Measurements from ENCODE around the gene NRTN. TPM values are rescaled to one million over a fixed set of nuclear protein-coding genes. Genes with fewer than 3 reads are reported as not detected.

Gene NRTN
- total and polyA plus RNA-seq, 2 of the 13 experiments (the other 11 are each of a cell fraction or from before 2014, with no cell fraction given): 4.1 to 5.3 TPM

DNA sequence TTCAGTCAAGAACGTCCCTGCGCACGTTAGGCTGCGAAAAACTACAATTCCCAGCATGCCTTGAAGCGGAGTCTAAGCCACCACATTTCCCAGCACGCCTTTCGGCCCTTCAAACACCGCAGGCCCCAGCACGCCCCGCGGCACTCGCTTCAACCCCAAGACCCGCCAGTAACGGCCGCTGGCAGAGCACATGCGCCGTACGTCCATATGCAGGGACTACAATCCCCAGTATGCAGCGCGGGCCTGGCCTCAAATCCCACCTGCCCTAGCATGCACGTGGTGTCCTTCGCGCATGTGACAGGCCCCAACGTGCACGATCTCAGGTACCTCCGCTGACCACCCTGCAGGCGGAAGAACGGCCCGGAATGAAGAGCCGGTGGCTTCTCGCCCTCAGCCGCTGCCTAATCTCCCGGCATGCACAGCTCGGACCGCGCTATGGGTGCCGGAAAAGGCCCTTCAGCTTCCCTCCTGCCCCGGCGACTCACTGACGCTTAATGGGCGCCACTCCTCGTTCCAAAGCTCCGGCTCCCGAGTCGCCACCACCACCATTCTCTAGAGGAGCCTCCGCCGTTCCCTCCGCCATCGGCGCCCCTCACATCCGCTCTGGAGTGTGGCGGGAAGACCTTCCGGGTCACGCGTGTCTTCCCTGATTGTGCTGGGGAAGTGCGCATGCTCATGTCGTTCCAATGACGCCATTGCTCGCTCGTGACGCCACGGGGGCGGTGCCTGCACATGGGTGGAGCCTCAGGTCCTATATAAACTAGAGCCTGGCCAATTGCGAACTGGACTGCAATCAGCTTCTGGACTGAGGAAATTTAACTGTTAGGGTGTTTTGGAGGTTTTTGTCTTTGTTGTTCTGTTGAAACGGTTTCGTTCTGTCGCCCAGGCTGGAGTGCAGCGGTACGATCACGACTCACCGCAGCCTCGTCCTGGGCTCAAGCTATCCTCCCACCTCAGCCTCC is 14.0 kb upstream of the NRTN start, which contains the start of gene DUS3L (continued):
- TF ChIP-seq, protein P1, sequence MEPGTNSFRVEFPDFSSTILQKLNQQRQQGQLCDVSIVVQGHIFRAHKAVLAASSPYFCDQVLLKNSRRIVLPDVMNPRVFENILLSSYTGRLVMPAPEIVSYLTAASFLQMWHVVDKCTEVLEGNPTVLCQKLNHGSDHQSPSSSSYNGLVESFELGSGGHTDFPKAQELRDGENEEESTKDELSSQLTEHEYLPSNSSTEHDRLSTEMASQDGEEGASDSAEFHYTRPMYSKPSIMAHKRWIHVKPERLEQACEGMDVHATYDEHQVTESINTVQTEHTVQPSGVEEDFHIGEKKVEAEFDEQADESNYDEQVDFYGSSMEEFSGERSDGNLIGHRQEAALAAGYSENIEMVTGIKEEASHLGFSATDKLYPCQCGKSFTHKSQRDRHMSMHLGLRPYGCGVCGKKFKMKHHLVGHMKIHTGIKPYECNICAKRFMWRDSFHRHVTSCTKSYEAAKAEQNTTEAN (CRISPR knock-in tag; conservative IDR thresholded peaks at IDR 0.05): no peak
- TF ChIP-seq, protein P2, sequence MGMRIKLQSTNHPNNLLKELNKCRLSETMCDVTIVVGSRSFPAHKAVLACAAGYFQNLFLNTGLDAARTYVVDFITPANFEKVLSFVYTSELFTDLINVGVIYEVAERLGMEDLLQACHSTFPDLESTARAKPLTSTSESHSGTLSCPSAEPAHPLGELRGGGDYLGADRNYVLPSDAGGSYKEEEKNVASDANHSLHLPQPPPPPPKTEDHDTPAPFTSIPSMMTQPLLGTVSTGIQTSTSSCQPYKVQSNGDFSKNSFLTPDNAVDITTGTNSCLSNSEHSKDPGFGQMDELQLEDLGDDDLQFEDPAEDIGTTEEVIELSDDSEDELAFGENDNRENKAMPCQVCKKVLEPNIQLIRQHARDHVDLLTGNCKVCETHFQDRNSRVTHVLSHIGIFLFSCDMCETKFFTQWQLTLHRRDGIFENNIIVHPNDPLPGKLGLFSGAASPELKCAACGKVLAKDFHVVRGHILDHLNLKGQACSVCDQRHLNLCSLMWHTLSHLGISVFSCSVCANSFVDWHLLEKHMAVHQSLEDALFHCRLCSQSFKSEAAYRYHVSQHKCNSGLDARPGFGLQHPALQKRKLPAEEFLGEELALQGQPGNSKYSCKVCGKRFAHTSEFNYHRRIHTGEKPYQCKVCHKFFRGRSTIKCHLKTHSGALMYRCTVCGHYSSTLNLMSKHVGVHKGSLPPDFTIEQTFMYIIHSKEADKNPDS (CRISPR knock-in tag; IDR thresholded peaks at IDR 0.05): 0 out of 2 replicates have a peak, but pooled peaks have one; percentile 51
- TF ChIP-seq FOSL2 (CRISPR knock-in tag; IDR thresholded peaks at IDR 0.05) (peak; percentile 31; the same call in 1 of the 2 replicates), MEIS1 (CRISPR knock-in tag; IDR thresholded peaks at IDR 0.05; ENCODE audit: borderline replicate concordance) (peak; percentile 89; the same call in 1 of the 2 replicates), EED (CRISPR knock-in tag; IDR thresholded peaks at IDR 0.05) (peak; percentile 46; the same call in 1 of the 2 replicates), SMYD3 (CRISPR knock-in tag; IDR thresholded peaks at IDR 0.05) (peak; percentile 90; the same call in 1 of the 2 replicates), MTA3 (CRISPR knock-in tag; IDR thresholded peaks at IDR 0.05) (no peak), CCDC6 (CRISPR knock-in tag; IDR thresholded peaks at IDR 0.05) (no peak; the same call in 1 of the 2 replicates), TP53 (CRISPR knock-in tag; conservative IDR thresholded peaks at IDR 0.05) (peak; percentile 28; the same call in 1 of the 2 replicates), NFRKB (IDR thresholded peaks at IDR 0.05) (no peak), GATAD1 (CRISPR knock-in tag; IDR thresholded peaks at IDR 0.05) (peak; percentile 86), MATR3 (CRISPR knock-in tag; IDR thresholded peaks at IDR 0.05) (no peak), ZSCAN20 (CRISPR knock-in tag; IDR thresholded peaks at IDR 0.05; ENCODE audit: borderline replicate concordance) (no peak), PRPF4 (IDR thresholded peaks at IDR 0.05; ENCODE audit: low read depth, low read length, poor library complexity, severe bottlenecking) (peak; percentile 48), ZFYVE20 (CRISPR knock-in tag; IDR thresholded peaks at IDR 0.05; ENCODE audit: borderline replicate concordance, low read depth) (0 out of 2 replicates have a peak, but pooled peaks have one; percentile 63)
- TF ChIP-seq, protein P3, sequence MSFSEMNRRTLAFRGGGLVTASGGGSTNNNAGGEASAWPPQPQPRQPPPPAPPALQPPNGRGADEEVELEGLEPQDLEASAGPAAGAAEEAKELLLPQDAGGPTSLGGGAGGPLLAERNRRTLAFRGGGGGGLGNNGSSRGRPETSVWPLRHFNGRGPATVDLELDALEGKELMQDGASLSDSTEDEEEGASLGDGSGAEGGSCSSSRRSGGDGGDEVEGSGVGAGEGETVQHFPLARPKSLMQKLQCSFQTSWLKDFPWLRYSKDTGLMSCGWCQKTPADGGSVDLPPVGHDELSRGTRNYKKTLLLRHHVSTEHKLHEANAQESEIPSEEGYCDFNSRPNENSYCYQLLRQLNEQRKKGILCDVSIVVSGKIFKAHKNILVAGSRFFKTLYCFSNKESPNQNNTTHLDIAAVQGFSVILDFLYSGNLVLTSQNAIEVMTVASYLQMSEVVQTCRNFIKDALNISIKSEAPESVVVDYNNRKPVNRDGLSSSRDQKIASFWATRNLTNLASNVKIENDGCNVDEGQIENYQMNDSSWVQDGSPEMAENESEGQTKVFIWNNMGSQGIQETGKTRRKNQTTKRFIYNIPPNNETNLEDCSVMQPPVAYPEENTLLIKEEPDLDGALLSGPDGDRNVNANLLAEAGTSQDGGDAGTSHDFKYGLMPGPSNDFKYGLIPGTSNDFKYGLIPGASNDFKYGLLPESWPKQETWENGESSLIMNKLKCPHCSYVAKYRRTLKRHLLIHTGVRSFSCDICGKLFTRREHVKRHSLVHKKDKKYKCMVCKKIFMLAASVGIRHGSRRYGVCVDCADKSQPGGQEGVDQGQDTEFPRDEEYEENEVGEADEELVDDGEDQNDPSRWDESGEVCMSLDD (CRISPR knock-in tag; IDR thresholded peaks at IDR 0.05; ENCODE audit: borderline replicate concordance): no peak
- TF ChIP-seq, protein P4, sequence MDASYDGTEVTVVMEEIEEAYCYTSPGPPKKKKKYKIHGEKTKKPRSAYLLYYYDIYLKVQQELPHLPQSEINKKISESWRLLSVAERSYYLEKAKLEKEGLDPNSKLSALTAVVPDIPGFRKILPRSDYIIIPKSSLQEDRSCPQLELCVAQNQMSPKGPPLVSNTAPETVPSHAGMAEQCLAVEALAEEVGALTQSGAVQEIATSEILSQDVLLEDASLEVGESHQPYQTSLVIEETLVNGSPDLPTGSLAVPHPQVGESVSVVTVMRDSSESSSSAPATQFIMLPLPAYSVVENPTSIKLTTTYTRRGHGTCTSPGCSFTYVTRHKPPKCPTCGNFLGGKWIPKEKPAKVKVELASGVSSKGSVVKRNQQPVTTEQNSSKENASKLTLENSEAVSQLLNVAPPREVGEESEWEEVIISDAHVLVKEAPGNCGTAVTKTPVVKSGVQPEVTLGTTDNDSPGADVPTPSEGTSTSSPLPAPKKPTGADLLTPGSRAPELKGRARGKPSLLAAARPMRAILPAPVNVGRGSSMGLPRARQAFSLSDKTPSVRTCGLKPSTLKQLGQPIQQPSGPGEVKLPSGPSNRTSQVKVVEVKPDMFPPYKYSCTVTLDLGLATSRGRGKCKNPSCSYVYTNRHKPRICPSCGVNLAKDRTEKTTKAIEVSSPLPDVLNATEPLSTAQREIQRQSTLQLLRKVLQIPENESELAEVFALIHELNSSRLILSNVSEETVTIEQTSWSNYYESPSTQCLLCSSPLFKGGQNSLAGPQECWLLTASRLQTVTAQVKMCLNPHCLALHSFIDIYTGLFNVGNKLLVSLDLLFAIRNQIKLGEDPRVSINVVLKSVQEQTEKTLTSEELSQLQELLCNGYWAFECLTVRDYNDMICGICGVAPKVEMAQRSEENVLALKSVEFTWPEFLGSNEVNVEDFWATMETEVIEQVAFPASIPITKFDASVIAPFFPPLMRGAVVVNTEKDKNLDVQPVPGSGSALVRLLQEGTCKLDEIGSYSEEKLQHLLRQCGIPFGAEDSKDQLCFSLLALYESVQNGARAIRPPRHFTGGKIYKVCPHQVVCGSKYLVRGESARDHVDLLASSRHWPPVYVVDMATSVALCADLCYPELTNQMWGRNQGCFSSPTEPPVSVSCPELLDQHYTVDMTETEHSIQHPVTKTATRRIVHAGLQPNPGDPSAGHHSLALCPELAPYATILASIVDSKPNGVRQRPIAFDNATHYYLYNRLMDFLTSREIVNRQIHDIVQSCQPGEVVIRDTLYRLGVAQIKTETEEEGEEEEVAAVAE (CRISPR knock-in tag; IDR thresholded peaks at IDR 0.05; ENCODE audit: borderline replicate concordance): peak; percentile 87; the same call in 1 of the 2 replicates
